HG02588 (cell line): ENCODE data around the gene GRM6.

Source experiments
- ATAC-seq: cut with Tn5 transposase; IDR thresholded peaks from one replicate; pipeline ENCODE4 v1.9.1; 2021; ENCODE audit warnings: mild to moderate bottlenecking, moderate library complexity; ENCODE audit not compliant: unreplicated experiment

GRM6 gene

GRCh38 chr5:178984145-178985072, 10.7 kb downstream of the GRM6 start:
- ATAC-seq, result no peak

- no peak for ATAC-seq
Measured at GRCh38 chr5:178983728-178984127, 11.4 kb downstream of the GRM6 start.

GRCh38 chr5:178982941-178983340, 12.2 kb downstream of the GRM6 start:
- ATAC-seq, result no peak

- ATAC-seq, result no peak
Measured at GRCh38 chr5:178981381-178981780, 13.7 kb downstream of the GRM6 start.

- no peak for ATAC-seq
Measured at GRCh38 chr5:178965465-178966055, 29.6 kb downstream of the GRM6 start.

- no peak for ATAC-seq
Measured at GRCh38 chr5:178941361-178941760, 53.8 kb downstream of the GRM6 start.

- ATAC-seq, result no peak
Measured at GRCh38 chr5:178940569-178941360, 54.4 kb downstream of the GRM6 start, which contains the start of gene ZNF454. Gene ZNF454, plus strand, starts transcription at chr5:178941198. Its CDS starts 1,594 bp downstream, at chr5:178942792.

- ATAC-seq, result no peak
Measured at GRCh38 chr5:178931846-178932760, 63.0 kb downstream of the GRM6 start.
